Ishikawa (cell line): ENCODE measurements around the gene SCAMP3.

Experiments used
- CEBPB ChIP-seq: IDR thresholded peaks from 2 replicates; pipeline ENCODE4 v1.6.1; 2012
- CREB1 ChIP-seq: IDR thresholded peaks from 2 replicates; pipeline ENCODE4 v1.6.1; 2012; ENCODE audit warnings: low read depth
- EGR1 ChIP-seq: IDR thresholded peaks from 2 replicates; pipeline ENCODE4 v1.6.1; 2012
- EP300 ChIP-seq: IDR thresholded peaks from 2 replicates; pipeline ENCODE4 v1.6.1; 2012; ENCODE audit warnings: borderline replicate concordance
- FOXM1 ChIP-seq: IDR thresholded peaks from 2 replicates; pipeline ENCODE4 v1.6.1; 2012; ENCODE audit warnings: low read depth, borderline replicate concordance
- MAX ChIP-seq: IDR thresholded peaks from 2 replicates; pipeline ENCODE4 v1.6.1; 2012
- NFIC ChIP-seq: IDR thresholded peaks from 2 replicates; pipeline ENCODE4 v1.6.1; 2012
- RAD21 ChIP-seq: IDR thresholded peaks from 2 replicates; pipeline ENCODE4 v1.6.1; 2012; ENCODE audit warnings: low read depth
- REST ChIP-seq: IDR thresholded peaks from 2 replicates; pipeline ENCODE4 v1.6.1; 2012; ENCODE audit warnings: low read depth, mild to moderate bottlenecking
- TAF1 ChIP-seq: IDR thresholded peaks from 2 replicates; pipeline ENCODE4 v1.6.1; 2012; ENCODE audit warnings: low read depth, mild to moderate bottlenecking
- TCF12 ChIP-seq: IDR thresholded peaks from 2 replicates; pipeline ENCODE4 v1.6.1; 2012; ENCODE audit warnings: low read depth
- TEAD4 ChIP-seq: IDR thresholded peaks from 2 replicates; pipeline ENCODE4 v1.6.1; 2012
- USF1 ChIP-seq: IDR thresholded peaks from 2 replicates; pipeline ENCODE4 v1.6.1; 2012
- YY1 ChIP-seq: IDR thresholded peaks from 2 replicates; pipeline ENCODE4 v1.6.1; 2012; ENCODE audit warnings: low read depth
- ZBTB7A ChIP-seq: IDR thresholded peaks from 2 replicates; pipeline ENCODE4 v1.6.1; 2012; ENCODE audit warnings: low read depth

SCAMP3 gene

GRCh38 chr1:155277070-155277901, 15.1 kb upstream of the SCAMP3 start, which contains the start of gene HCN3:
Gene HCN3 (plus strand): TSS chr1:155277463. CDS start chr1:155277591, 128 bp downstream.
- TF ChIP-seq MAX (peak; percentile 94), REST (no peak), FOXM1 (no peak), CEBPB (no peak), EGR1 (peak; percentile 38; the same call in 1 of the 2 replicates), ZBTB7A (peak; percentile 49; the same call in 1 of the 2 replicates), USF1 (no peak)

- TF ChIP-seq MAX (peak; percentile 98), USF1 (peak; percentile 97), CREB1 (no peak; the same call in 1 of the 2 replicates), FOXM1 (no peak), EP300 (no peak; the same call in 1 of the 2 replicates), TCF12 (peak; percentile 26; the same call in 1 of the 2 replicates), TAF1 (peak; percentile 92), RAD21 (no peak), NFIC (peak; percentile 79), EGR1 (peak; percentile 53; the same call in 1 of the 2 replicates), ZBTB7A (peak; percentile 86; the same call in 1 of the 2 replicates), CEBPB (no peak), TEAD4 (no peak), YY1 (no peak)
Observed at GRCh38 chr1:155273343-155274245, 11.4 kb upstream of the SCAMP3 start, which contains the start of gene CLK2. Gene CLK2 (minus strand): TSS chr1:155273504. CDS start chr1:155270977, 2,527 bp downstream.

GRCh38 chr1:155272466-155273342, 10.5 kb upstream of the SCAMP3 start:
- TF ChIP-seq TEAD4 (no peak), EP300 (0 out of 2 replicates have a peak, but pooled peaks have one; percentile 9), YY1 (peak; percentile 90)

GRCh38 chr1:155269381-155269780, 7.2 kb upstream of the SCAMP3 start:
- TF ChIP-seq RAD21, result no peak

- TF ChIP-seq TEAD4, result no peak
- no peak for TF ChIP-seq ZBTB7A
- TF ChIP-seq NFIC, result no peak
- TF ChIP-seq TCF12, result no peak
Observed at GRCh38 chr1:155268630-155269029, 6.5 kb upstream of the SCAMP3 start.

GRCh38 chr1:155267373-155267772, 5.2 kb upstream of the SCAMP3 start:
- TF ChIP-seq EGR1 (no peak), NFIC (no peak), ZBTB7A (no peak), TCF12 (no peak)

GRCh38 chr1:155266553-155266952, 4.4 kb upstream of the SCAMP3 start:
- TF ChIP-seq YY1 (no peak), TEAD4 (no peak), CREB1 (no peak), USF1 (no peak), REST (no peak), EP300 (no peak), TAF1 (no peak), ZBTB7A (no peak), MAX (no peak), EGR1 (no peak), FOXM1 (no peak), TCF12 (no peak), RAD21 (no peak), NFIC (no peak), CEBPB (no peak)
